HepG2 (cell line): Measurements from ENCODE around the gene GRB7. TPM values are rescaled to one million over a fixed set of nuclear protein-coding genes. Genes with fewer than 3 reads are reported as not detected.

Experiments
- ARNTL ChIP-seq: sonication (generic); formaldehyde crosslinking; IDR thresholded peaks from 2 replicates; pipeline ENCODE4 v1.4.0; 2020; ENCODE audit warnings: mild to moderate bottlenecking, missing genetic modification reagents
- FOXA3 ChIP-seq: IDR thresholded peaks from 2 replicates; pipeline ENCODE4 v1.6.1; 2016; ENCODE audit warnings: missing genetic modification reagents, missing compliant biosample characterization
- FOXP1 ChIP-seq, 2 experiments: fragments of 450-650 bp in 1 of 2; IDR thresholded peaks; 2 replicates each; pipeline ENCODE4 v1.6.1; 2017 to 2018; ENCODE audit warnings: antibody characterized with exemption in 1 of 2
- GFI1 ChIP-seq: sonication (generic); formaldehyde crosslinking; IDR thresholded peaks from 2 replicates; pipeline ENCODE4 v1.5.0; 2020; ENCODE audit warnings: missing genetic modification reagents, mild to moderate bottlenecking, borderline replicate concordance
- GTF3A ChIP-seq: sonication (generic); formaldehyde crosslinking; conservative IDR thresholded peaks from 2 replicates; pipeline ENCODE4 v1.4.0; 2020; ENCODE audit warnings: mild to moderate bottlenecking, missing genetic modification reagents
- HES4 ChIP-seq: sonication (generic); formaldehyde crosslinking; IDR thresholded peaks from 2 replicates; pipeline ENCODE4 v1.9.0; 2021; ENCODE audit warnings: mild to moderate bottlenecking, missing genetic modification reagents, borderline replicate concordance
- HNF4G ChIP-seq, 2 experiments: sonication (generic) in 1 of 2; formaldehyde crosslinking in 1 of 2; IDR thresholded peaks; 2 replicates each; pipeline versions ENCODE4 v1.4.0 to v1.6.1; 2011 to 2020; ENCODE audit warnings: borderline replicate concordance in 2 of 2, low read depth in 2 of 2, mild to moderate bottlenecking in 2 of 2, low read length in 1 of 2, missing genetic modification reagents in 1 of 2, moderate library complexity in 1 of 2
- IRF2 ChIP-seq: IDR thresholded peaks from 2 replicates; pipeline ENCODE4 v1.6.1; 2018; ENCODE audit warnings: missing genetic modification reagents, missing compliant biosample characterization
- KMT2B ChIP-seq: IDR thresholded peaks from 2 replicates; pipeline ENCODE4 v1.6.1; 2016; ENCODE audit warnings: missing genetic modification reagents, missing compliant biosample characterization
- NFAT5 ChIP-seq: sonication (generic); formaldehyde crosslinking; IDR thresholded peaks from 2 replicates; pipeline ENCODE4 v1.4.0; 2020; ENCODE audit warnings: missing genetic modification reagents
- PAWR ChIP-seq: sonication (generic); formaldehyde crosslinking; IDR thresholded peaks from 2 replicates; pipeline ENCODE4 v1.4.0; 2020; ENCODE audit warnings: missing genetic modification reagents, mild to moderate bottlenecking, borderline replicate concordance
- RARA ChIP-seq: IDR thresholded peaks from 2 replicates; pipeline ENCODE4 v1.6.1; 2016; ENCODE audit warnings: missing genetic modification reagents, missing compliant biosample characterization
- RBM22 ChIP-seq: fragments of 200-400 bp; formaldehyde crosslinking; optimal IDR thresholded peaks from 2 replicates; pipeline ENCODE3; 2017; ENCODE audit warnings: mild to moderate bottlenecking, low read length, moderate library complexity
- SRY ChIP-seq: sonication (generic); formaldehyde crosslinking; IDR thresholded peaks from 2 replicates; pipeline ENCODE4 v1.8.0; 2022; ENCODE audit warnings: mild to moderate bottlenecking, missing genetic modification reagents
- TAF15 ChIP-seq: fragments of 200-400 bp; formaldehyde crosslinking; IDR thresholded peaks from one replicate; pipeline ENCODE4 v1.6.1; 2018; ENCODE audit warnings: mild to moderate bottlenecking, low read depth, low read length; ENCODE audit not compliant: poor library complexity, severe bottlenecking
- ZBTB42 ChIP-seq: sonication (generic); formaldehyde crosslinking; IDR thresholded peaks from 2 replicates; pipeline ENCODE4 v1.5.0; 2020; ENCODE audit warnings: mild to moderate bottlenecking, missing genetic modification reagents
- ZBTB8A ChIP-seq: sonication (generic); formaldehyde crosslinking; IDR thresholded peaks from 2 replicates; pipeline ENCODE4 v1.4.0; 2020; ENCODE audit warnings: mild to moderate bottlenecking, low read depth, missing genetic modification reagents, borderline replicate concordance
- ZFX ChIP-seq: sonication (generic); formaldehyde crosslinking; IDR thresholded peaks from 2 replicates; pipeline ENCODE4 v1.4.0; 2020; ENCODE audit warnings: mild to moderate bottlenecking, low read depth, missing genetic modification reagents, moderate library complexity
- ZNF143 ChIP-seq: sonication (generic); formaldehyde crosslinking; IDR thresholded peaks from 2 replicates; pipeline ENCODE4 v1.4.0; 2020; ENCODE audit warnings: missing genetic modification reagents
- ZNF552 ChIP-seq: sonication (generic); formaldehyde crosslinking; IDR thresholded peaks from 2 replicates; pipeline ENCODE4 v1.9.0; 2022; ENCODE audit warnings: missing genetic modification reagents, mild to moderate bottlenecking, borderline replicate concordance
- ZNF800 ChIP-seq: sonication (generic); formaldehyde crosslinking; IDR thresholded peaks from 2 replicates; pipeline ENCODE4 v1.4.0; 2020; ENCODE audit warnings: missing genetic modification reagents
- polyA plus RNA-seq, 8 experiments: library from polyadenylated mRNA; depleted of rRNA in 3 of 8; stranded (reverse) in 7 of 8; unstranded in 1 of 8; fragments of >200 nt; fragmentation: Illumina TruSeq in 4 of 8; extraction: Trizol in 4 of 8; gene quantifications; 2 replicates each; pipeline versions ENCODE4 v1.2.1 to v1.2.3, GENCODE V29; 2011 to 2016; ENCODE audit warnings: low read depth in 4 of 8, missing spikeins in 1 of 8, mixed read lengths in 1 of 8; ENCODE audit not compliant: insufficient read depth in 1 of 8
- total RNA-seq, 5 experiments: library from RNA; depleted of rRNA; stranded (reverse); fragments of >200 nt; fragmentation: Illumina TruSeq; extraction: Trizol; gene quantifications; 2 replicates each; pipeline ENCODE4 v1.2.3, GENCODE V29; 2016; ENCODE audit warnings: low read depth in 1 of 5

GRB7 gene
- total and polyA plus RNA-seq, 2 of the 13 experiments (the other 11 are each of a cell fraction or from before 2014, with no cell fraction given) = 60.2 to 77.7 TPM

GRCh38 chr17:39736319-39737165 is 1.2 kb upstream of the GRB7 start (continued):
- no peak for TF ChIP-seq ZNF800 (CRISPR knock-in tag)
- TF ChIP-seq ZFX = no peak
- TF ChIP-seq FOXA3 = peak; percentile 86
- no peak for TF ChIP-seq TAF15
- peak; percentile 75 for TF ChIP-seq IRF2 (CRISPR knock-in tag)
- TF ChIP-seq ZBTB8A = no peak
- peak; percentile 100 for TF ChIP-seq GFI1 (CRISPR knock-in tag)
- no peak for TF ChIP-seq RBM22
- TF ChIP-seq KMT2B (CRISPR knock-in tag) = no peak
- TF ChIP-seq ZBTB42 (CRISPR knock-in tag) = no peak
- TF ChIP-seq NFAT5 = no peak
- TF ChIP-seq GTF3A = no peak
- TF ChIP-seq SRY (CRISPR knock-in tag) = no peak
- no peak for TF ChIP-seq HES4 (CRISPR knock-in tag)
- peak; percentile 96 for TF ChIP-seq RARA (CRISPR knock-in tag)
- TF ChIP-seq PAWR (CRISPR knock-in tag) = no peak
- TF ChIP-seq HNF4G (IDR thresholded peaks at IDR 0.05; ENCODE audit: borderline replicate concordance, low read depth, low read length) = peak; percentile 12; the same call in 1 of the 2 replicates
- TF ChIP-seq HNF4G (CRISPR knock-in tag; IDR thresholded peaks at IDR 0.05; ENCODE audit: borderline replicate concordance, low read depth) = peak; percentile 68; the same call in 1 of the 2 replicates
- no peak for TF ChIP-seq ZNF552 (CRISPR knock-in tag)
- 0 out of 2 replicates have a peak, but pooled peaks have one; percentile 35 for TF ChIP-seq ZNF143 (CRISPR knock-in tag)
- TF ChIP-seq FOXP1 (IDR thresholded peaks at IDR 0.05) = no peak
- peak; percentile 95 for TF ChIP-seq FOXP1 (CRISPR knock-in tag; IDR thresholded peaks at IDR 0.05)
- TF ChIP-seq ARNTL (CRISPR knock-in tag) = no peak
